ENCODE results near the gene SH3TC2.

Gene SH3TC2

GRCh38 chr5:149072376-149072775 lies 9.5 kb upstream of the SH3TC2 start (continued):
- TF ChIP-seq ZNF558 (tag by site-specific recombination; IDR thresholded peaks at IDR 0.05) (no peak), EGR2 (tag by site-specific recombination; IDR thresholded peaks at IDR 0.05; ENCODE audit: low read depth) (no peak), ZBTB17 (tag by site-specific recombination; IDR thresholded peaks at IDR 0.05) (no peak), ATF2 (tag by site-specific recombination; IDR thresholded peaks at IDR 0.05; ENCODE audit: low read depth) (no peak), ZNF76 (tag by site-specific recombination; IDR thresholded peaks at IDR 0.05; ENCODE audit: borderline replicate concordance, low read depth) (no peak), REST (tag by site-specific recombination; IDR thresholded peaks at IDR 0.05) (no peak), KLF16 (tag by site-specific recombination; IDR thresholded peaks at IDR 0.05) (no peak), ZFP41 (tag by site-specific recombination; IDR thresholded peaks at IDR 0.05; ENCODE audit: borderline replicate concordance) (no peak), ZNF548 (tag by site-specific recombination; IDR thresholded peaks at IDR 0.05) (no peak), ZNF626 (tag by site-specific recombination; IDR thresholded peaks at IDR 0.05) (no peak), ZNF776 (tag by site-specific recombination; IDR thresholded peaks at IDR 0.05; ENCODE audit: borderline replicate concordance) (no peak), ZNF426 (tag by site-specific recombination; IDR thresholded peaks at IDR 0.05) (no peak)

DNA sequence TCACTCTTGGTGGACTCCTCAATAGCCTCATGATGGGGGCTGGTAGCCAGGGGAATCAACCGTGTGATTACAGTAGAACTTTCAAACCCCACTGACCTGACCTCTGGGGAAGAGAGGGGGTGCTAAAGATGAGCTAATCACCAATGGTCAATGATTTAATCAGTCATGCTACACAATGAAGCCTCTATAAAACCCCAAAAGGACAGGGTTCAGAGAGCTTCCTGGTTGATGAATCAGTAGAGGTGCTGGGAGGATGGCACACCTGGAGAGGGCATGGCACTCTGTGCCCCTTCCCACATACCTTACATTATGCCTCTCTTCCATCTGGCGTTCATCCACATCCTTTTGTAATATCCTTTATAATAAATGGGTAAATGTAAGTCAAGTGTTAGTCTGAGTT lies 8.9 kb upstream of the SH3TC2 start:
- H3K4me1 ChIP-seq (ENCODE audit: control insufficient read depth, insufficient read depth, low read length), result no peaks in the 10 kb centered on the region
- H3K9me3 ChIP-seq (ENCODE audit: control insufficient read depth, insufficient read depth, low read depth, low read length), result no peaks in the 10 kb centered on the region
- no peak overlapping the region for H3K4me3 ChIP-seq (ENCODE audit: low read depth, low read length)
- CTCF ChIA-PET, result interaction anchor here (0.5 to 2.3 kb wide), 3 partner anchors 37 to 331 kb away, joined by 3 to 7 read pairs (median 3); no protein-coding TSS in a partner anchor
- no peak for TF ChIP-seq ZBTB21 (tag by site-specific recombination; IDR thresholded peaks at IDR 0.05)
- no peak for TF ChIP-seq REPIN1 (tag by site-specific recombination; IDR thresholded peaks at IDR 0.05; ENCODE audit: low read depth)
- TF ChIP-seq ZXDB (tag by site-specific recombination; IDR thresholded peaks at IDR 0.05), result no peak
- no peak for TF ChIP-seq ZNF140 (tag by site-specific recombination; IDR thresholded peaks at IDR 0.05)
- TF ChIP-seq ZBTB11 (tag by site-specific recombination; conservative IDR thresholded peaks at IDR 0.05; ENCODE audit: low read depth), result no peak
- TF ChIP-seq ZNF335 (tag by site-specific recombination; conservative IDR thresholded peaks at IDR 0.05), result no peak
- TF ChIP-seq ZFP41 (tag by site-specific recombination; IDR thresholded peaks at IDR 0.05; ENCODE audit: borderline replicate concordance), result no peak
- TF ChIP-seq ZNF514 (tag by site-specific recombination; IDR thresholded peaks at IDR 0.05), result no peak
- TF ChIP-seq ATF2 (tag by site-specific recombination; IDR thresholded peaks at IDR 0.05; ENCODE audit: low read depth), result no peak
- no peak for TF ChIP-seq ZNF664 (tag by site-specific recombination; IDR thresholded peaks at IDR 0.05)
- no peak for TF ChIP-seq ZNF292 (tag by site-specific recombination; IDR thresholded peaks at IDR 0.05; ENCODE audit: borderline replicate concordance, low read depth)
- no peaks in the 10 kb centered on the region for H3K36me3 ChIP-seq (ENCODE audit: control insufficient read depth in 2 of 2, insufficient read depth in 1 of 2, low read length in 2 of 2)
- no peak overlapping the region for H3K27ac ChIP-seq (ENCODE audit: extremely low read depth, low read depth, low read length)
- POLR2A ChIA-PET, result no interaction called here

Data from HEK293 (cell line).